Caco-2 (cell line): ENCODE results near the gene SRPK2. TPM values are rescaled to one million over a fixed set of nuclear protein-coding genes. Genes with fewer than 3 reads are reported as not detected.

Experiments used
- BruUV-seq: library from RNA; stranded (reverse); fragments of 400-500 nt; replicated peaks from 2 replicates; lab custom pipeline; 2021; lab: Mats Ljungman, UMichigan
- CTCF ChIA-PET: fragments of 300-600 bp; sonication (Branson Sonifier 250); formaldehyde crosslinking; loops from one replicate; lab custom pipeline; 2022; ENCODE audit warnings: antibody characterized with exemption; lab: Charles Lee
- POLR2A ChIA-PET: fragments of 300-600 bp; sonication (Branson Sonifier 250); formaldehyde crosslinking; loops from one replicate; lab custom pipeline; 2022; ENCODE audit warnings: antibody characterized with exemption; lab: Charles Lee
- DNase-seq, 2 experiments: peaks; one replicate each; pipeline versions ENCODE4 v3.0.0 to v3.0.0-alpha.2; 2020 to 2022
- H3K27me3 ChIP-seq: replicated peaks from 2 replicates; pipeline ENCODE4 v1.6.0; 2011; ENCODE audit warnings: low read length; ENCODE audit not compliant: control insufficient read depth, insufficient read depth
- H3K36me3 ChIP-seq: 2 replicates; pipeline ENCODE4 v1.5.1; 2011; ENCODE audit warnings: low read length; ENCODE audit not compliant: control insufficient read depth, insufficient read depth
- H3K4me1 ChIP-seq: fragments of 250-450 bp; sonication (Bioruptor Pico); 2 replicates; pipeline ENCODE4 v1.5.1; 2020; ENCODE audit warnings: mild to moderate bottlenecking
- H3K4me3 ChIP-seq: 2 replicates; pipeline ENCODE4 v1.5.1; 2011; ENCODE audit warnings: low read depth, mild to moderate bottlenecking, control low read depth, low read length
- H3K9me3 ChIP-seq: fragments of 250-450 bp; sonication (Bioruptor Pico); 2 replicates; pipeline ENCODE4 v1.5.1; 2020; ENCODE audit warnings: mild to moderate bottlenecking, moderate library complexity
- H3K27ac Mint-ChIP-seq: one replicate; pipeline ENCODE4 v1.8.0; 2022; ENCODE audit warnings: mixed read lengths; ENCODE audit not compliant: unreplicated experiment
- H3K27me3 Mint-ChIP-seq: one replicate; pipeline ENCODE4 v1.8.0; 2022; ENCODE audit warnings: mixed read lengths; ENCODE audit not compliant: insufficient read depth, unreplicated experiment
- H3K36me3 Mint-ChIP-seq: one replicate; pipeline ENCODE4 v1.8.0; 2022; ENCODE audit warnings: mild to moderate bottlenecking, mixed read lengths; ENCODE audit not compliant: insufficient read depth, unreplicated experiment
- H3K4me1 Mint-ChIP-seq: one replicate; pipeline ENCODE4 v1.8.0; 2022; ENCODE audit warnings: low read depth, mixed read lengths; ENCODE audit not compliant: unreplicated experiment
- H3K4me3 Mint-ChIP-seq: one replicate; pipeline ENCODE4 v1.8.0; 2022; ENCODE audit warnings: mild to moderate bottlenecking, moderate library complexity, mixed read lengths; ENCODE audit not compliant: unreplicated experiment
- H3K9me3 Mint-ChIP-seq: one replicate; pipeline ENCODE4 v1.8.0; 2022; ENCODE audit warnings: mixed read lengths; ENCODE audit not compliant: unreplicated experiment
- intact Hi-C: fragments of 100-400 bp; cut with micrococcal nuclease; formaldehyde crosslinking; loops from one replicate; pipeline ENCODE4 v1.10.0; 2022; ENCODE audit not compliant: unreplicated experiment
- total RNA-seq: library from RNA; stranded (reverse); gene quantifications from 2 replicates; pipeline ENCODE4 v1.2.3, GENCODE V29; 2022
- TF ChIP-seq, protein P1 (sequence below), 2 experiments: fragments of 200-600 bp in 1 of 2; IDR thresholded peaks; 1 replicate in 1 of 2; 2 replicates in 1 of 2; pipeline versions ENCODE4 v1.5.1 to v1.8.0; 2011 to 2022; ENCODE audit warnings: antibody characterized with exemption in 1 of 2, control low read depth in 1 of 2, inconsistent platforms in 1 of 2, low read depth in 1 of 2, low read length in 1 of 2, mild to moderate bottlenecking in 1 of 2, moderate library complexity in 1 of 2; ENCODE audit not compliant: insufficient read depth in 1 of 2, severe bottlenecking in 1 of 2, unreplicated experiment in 1 of 2

The SRPK2 gene
- total RNA-seq, 1 experiment from 2014 or later = 39.9 TPM

DNA sequence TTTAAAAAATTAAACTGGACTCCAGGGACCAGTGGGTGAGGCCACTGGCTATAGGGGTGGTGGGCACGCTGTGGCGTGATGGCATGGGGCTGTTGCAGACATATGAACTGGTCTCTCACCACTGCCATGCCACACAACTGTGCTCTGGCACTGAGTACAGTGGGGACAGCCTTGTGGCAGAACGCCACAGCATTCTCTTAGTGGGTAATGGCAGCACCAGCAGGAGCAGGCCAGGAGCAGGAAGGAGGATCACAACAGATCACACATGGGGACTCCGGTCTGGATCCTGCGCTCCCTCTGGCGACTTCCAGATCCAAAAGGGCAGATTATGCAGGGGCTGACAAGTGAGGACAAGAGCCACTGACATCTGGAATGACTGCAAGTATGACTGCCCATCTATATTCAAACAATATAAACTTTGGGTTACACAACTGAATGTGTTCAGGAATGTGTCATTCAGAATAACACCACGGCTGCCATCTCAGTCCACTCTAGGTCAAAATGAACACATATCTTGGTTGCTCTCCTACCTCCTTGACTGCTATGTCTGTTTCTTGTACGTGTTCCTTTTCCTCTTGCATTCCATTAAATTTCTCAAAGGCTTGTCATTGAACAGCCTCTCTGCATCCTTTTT lies 198.7 kb downstream of the SRPK2 start:
- no peak overlapping the region for H3K4me3 Mint-ChIP-seq
- TF ChIP-seq, protein P1, sequence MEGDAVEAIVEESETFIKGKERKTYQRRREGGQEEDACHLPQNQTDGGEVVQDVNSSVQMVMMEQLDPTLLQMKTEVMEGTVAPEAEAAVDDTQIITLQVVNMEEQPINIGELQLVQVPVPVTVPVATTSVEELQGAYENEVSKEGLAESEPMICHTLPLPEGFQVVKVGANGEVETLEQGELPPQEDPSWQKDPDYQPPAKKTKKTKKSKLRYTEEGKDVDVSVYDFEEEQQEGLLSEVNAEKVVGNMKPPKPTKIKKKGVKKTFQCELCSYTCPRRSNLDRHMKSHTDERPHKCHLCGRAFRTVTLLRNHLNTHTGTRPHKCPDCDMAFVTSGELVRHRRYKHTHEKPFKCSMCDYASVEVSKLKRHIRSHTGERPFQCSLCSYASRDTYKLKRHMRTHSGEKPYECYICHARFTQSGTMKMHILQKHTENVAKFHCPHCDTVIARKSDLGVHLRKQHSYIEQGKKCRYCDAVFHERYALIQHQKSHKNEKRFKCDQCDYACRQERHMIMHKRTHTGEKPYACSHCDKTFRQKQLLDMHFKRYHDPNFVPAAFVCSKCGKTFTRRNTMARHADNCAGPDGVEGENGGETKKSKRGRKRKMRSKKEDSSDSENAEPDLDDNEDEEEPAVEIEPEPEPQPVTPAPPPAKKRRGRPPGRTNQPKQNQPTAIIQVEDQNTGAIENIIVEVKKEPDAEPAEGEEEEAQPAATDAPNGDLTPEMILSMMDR (IDR thresholded peaks at IDR 0.05; ENCODE audit: insufficient read depth in 1 of 2, low read depth in 1 of 2, low read length in 1 of 2, severe bottlenecking in 1 of 2, unreplicated experiment in 1 of 2) = no peak
- DNase-seq = no peak
- H3K27me3 ChIP-seq = no peaks in the 10 kb centered on the region
- H3K9me3 ChIP-seq = no peaks in the 10 kb centered on the region
- ChIA-PET POLR2A (no interaction called here), CTCF (no interaction called here)
- H3K36me3 Mint-ChIP-seq = peaks cover 10% of the 10 kb centered on the region
- H3K4me1 ChIP-seq = no peaks in the 10 kb centered on the region
- BruUV-seq = no TSS peak
- H3K4me1 Mint-ChIP-seq = no peaks in the 10 kb centered on the region
- H3K9me3 Mint-ChIP-seq = no peaks in the 10 kb centered on the region
- intact Hi-C loops = no loop called here
- H3K27me3 Mint-ChIP-seq = no peaks in the 10 kb centered on the region
- H3K36me3 ChIP-seq = no peaks in the 10 kb centered on the region
- no peak overlapping the region for H3K27ac Mint-ChIP-seq
- H3K4me3 ChIP-seq = no peak overlapping the region

DNA sequence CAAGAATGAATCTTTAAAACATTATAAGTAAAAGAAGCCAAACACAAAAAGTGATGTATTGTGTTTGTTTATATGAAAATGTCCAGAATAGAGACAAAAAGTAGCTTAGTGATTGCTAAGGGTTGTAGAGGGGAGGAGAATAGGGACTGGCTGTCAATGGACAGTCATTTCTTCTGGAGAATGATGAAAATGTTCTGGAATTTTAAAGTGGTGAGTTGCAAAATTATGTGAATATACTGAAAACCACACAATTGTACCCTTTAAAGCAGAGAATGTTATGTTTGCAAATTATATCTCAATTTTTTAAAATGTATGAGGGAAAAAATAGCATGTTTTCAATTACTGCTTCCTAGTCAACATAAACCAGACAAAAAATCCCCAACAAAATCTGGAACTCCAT lies 200.5 kb downstream of the SRPK2 start:
- H3K4me3 ChIP-seq = no peak overlapping the region
- ChIA-PET POLR2A (no interaction called here), CTCF (no interaction called here)
- DNase-seq = no peak
- intact Hi-C loops = no loop called here
- Mint-ChIP-seq H3K27ac (no peak overlapping the region), H3K36me3 (peaks cover 7% of the 10 kb centered on the region), H3K4me3 (no peak overlapping the region), H3K27me3 (no peaks in the 10 kb centered on the region), H3K9me3 (no peaks in the 10 kb centered on the region), H3K4me1 (no peaks in the 10 kb centered on the region)
- no peaks in the 10 kb centered on the region for H3K27me3 ChIP-seq
- TF ChIP-seq, protein P1 (IDR thresholded peaks at IDR 0.05; ENCODE audit: insufficient read depth in 1 of 2, low read depth in 1 of 2, low read length in 1 of 2, severe bottlenecking in 1 of 2, unreplicated experiment in 1 of 2) = no peak
- BruUV-seq = no TSS peak
- H3K4me1 ChIP-seq = no peaks in the 10 kb centered on the region
- H3K36me3 ChIP-seq = no peaks in the 10 kb centered on the region
- no peaks in the 10 kb centered on the region for H3K9me3 ChIP-seq

DNA sequence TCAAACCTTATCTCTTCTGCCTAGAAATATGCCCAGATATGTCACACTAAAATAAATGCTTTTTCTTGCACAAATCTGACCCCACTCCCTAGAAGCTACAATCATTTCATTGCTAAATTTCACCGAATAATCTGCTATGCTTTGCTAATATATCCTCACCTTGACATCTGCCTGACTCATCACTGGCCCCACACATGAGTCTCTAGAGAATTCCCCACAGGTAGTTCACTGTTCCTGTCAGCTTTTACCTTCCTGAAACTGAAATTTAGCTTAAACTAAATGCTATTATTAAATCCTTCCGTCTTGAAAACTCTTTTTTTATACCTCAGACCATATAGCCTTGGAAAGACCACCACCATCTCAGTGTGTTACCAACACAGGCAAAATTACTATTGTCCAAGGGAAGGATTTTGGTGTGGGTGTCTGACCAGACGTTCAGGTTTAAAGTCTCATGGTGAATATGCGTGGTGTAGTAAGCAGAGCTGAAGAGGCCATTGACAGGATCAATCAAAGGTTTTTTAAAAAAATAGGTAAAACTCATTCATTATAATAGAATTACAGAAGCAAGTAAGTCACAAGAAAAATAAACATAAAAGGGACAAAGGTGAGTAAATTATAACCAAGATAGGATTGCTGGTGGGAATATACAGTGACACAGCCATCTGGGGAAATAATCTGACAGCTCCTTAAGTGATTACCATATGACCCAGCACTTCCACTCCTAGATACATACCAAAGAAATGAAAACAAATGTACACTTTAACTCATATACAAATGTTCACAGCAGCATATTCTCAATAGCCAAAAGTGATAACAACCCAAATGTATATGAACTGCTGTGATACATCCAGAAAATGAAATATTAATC lies 201.2 kb downstream of the SRPK2 start:
- H3K27me3 Mint-ChIP-seq = no peaks in the 10 kb centered on the region
- Histone ChIP-seq H3K4me3 (no peak overlapping the region), H3K27me3 (no peaks in the 10 kb centered on the region), H3K9me3 (no peaks in the 10 kb centered on the region), H3K4me1 (no peaks in the 10 kb centered on the region), H3K36me3 (no peaks in the 10 kb centered on the region)
- TF ChIP-seq, protein P1 (IDR thresholded peaks at IDR 0.05; ENCODE audit: insufficient read depth in 1 of 2, low read depth in 1 of 2, low read length in 1 of 2, severe bottlenecking in 1 of 2, unreplicated experiment in 1 of 2) = no peak
- H3K4me3 Mint-ChIP-seq = no peak overlapping the region
- peaks cover under 1% of the 10 kb centered on the region for H3K36me3 Mint-ChIP-seq
- ChIA-PET CTCF (interaction anchor here (0.5 kb wide), 1 partner anchor 193 kb away, joined by 3 read pairs; no protein-coding TSS in a partner anchor), POLR2A (no interaction called here)
- H3K9me3 Mint-ChIP-seq = no peaks in the 10 kb centered on the region
- DNase-seq = no peak
- H3K4me1 Mint-ChIP-seq = no peaks in the 10 kb centered on the region
- no TSS peak for BruUV-seq
- H3K27ac Mint-ChIP-seq = no peak overlapping the region
- intact Hi-C loops = no loop called here
